Thymus (tissue), 14 donors: ENCODE results near the gene AMBN. TPM values are rescaled to one million over a fixed set of nuclear protein-coding genes. Genes with fewer than 3 reads are reported as not detected.

ENCODE experiments used
- DNase-seq, 9 donors: peaks; one replicate each; pipeline ENCODE4 v3.0.0-alpha.2; 2013; ENCODE audit warnings: low spot score in 9 of 9, low read depth in 6 of 9, missing footprints in 1 of 9
- H3K27ac ChIP-seq, 2 donors: one replicate each; pipeline ENCODE4 v1.5.1; 2013; ENCODE audit warnings: control low read depth in 1 of 2, low read depth in 1 of 2, low read length in 1 of 2, mild to moderate bottlenecking in 1 of 2, moderate library complexity in 1 of 2
- H3K27me3 ChIP-seq, 2 donors: one replicate each; pipeline ENCODE4 v1.5.1; 2013; ENCODE audit warnings: low read length in 1 of 2; ENCODE audit not compliant: control insufficient read depth in 2 of 2, insufficient read depth in 1 of 2
- H3K36me3 ChIP-seq, 2 donors: one replicate each; pipeline ENCODE4 v1.5.1; 2013; ENCODE audit warnings: low read length in 1 of 2, mild to moderate bottlenecking in 1 of 2, moderate library complexity in 1 of 2; ENCODE audit not compliant: control insufficient read depth in 2 of 2, insufficient read depth in 2 of 2
- H3K4me1 ChIP-seq, 2 donors: one replicate each; pipeline ENCODE4 v1.5.1; 2013; ENCODE audit warnings: low read length in 2 of 2; ENCODE audit not compliant: control insufficient read depth in 2 of 2, insufficient read depth in 2 of 2
- H3K4me3 ChIP-seq, 2 donors: one replicate each; pipeline ENCODE4 v1.5.1; 2013; ENCODE audit warnings: low read length in 2 of 2, control low read depth in 1 of 2, mild to moderate bottlenecking in 1 of 2
- H3K9me3 ChIP-seq, 2 donors: one replicate each; pipeline ENCODE4 v1.5.1; 2013; ENCODE audit warnings: low read length in 1 of 2, mild to moderate bottlenecking in 1 of 2; ENCODE audit not compliant: control insufficient read depth in 2 of 2, insufficient read depth in 1 of 2
- WGBS: extraction: QIAGEN DNeasy Blood & Tissue Kit; methylation state at CpG from one replicate; pipeline ENCODE4 v1.1.7; 2013; 5-methylcytosine and 5-hydroxymethylcytosine counted together
- long read RNA-seq, 10 donors: transcript quantifications; one replicate each; lab custom pipeline, GENCODE V29; 2026
- polyA plus RNA-seq: library from polyadenylated mRNA; stranded (reverse); fragments of 200-250 nt; gene quantifications from one replicate; pipeline ENCODE4 v1.2.3, GENCODE V29; 2013
- total RNA-seq: library from RNA; stranded (reverse); fragments of 120-200 nt; gene quantifications from one replicate; pipeline ENCODE4 v1.2.4, GENCODE V29; 2013
- donor health status: healthy.

The AMBN gene
- total RNA-seq (0.19 TPM), polyA plus RNA-seq (0.84 TPM)
- long read RNA-seq, donor 1 = 0 reads
- long read RNA-seq, donor 2 = 0 reads
- long read RNA-seq, donor 3 = 0 reads
- long read RNA-seq, donor 4 = 0 reads
- long read RNA-seq, donor 5 = 0 reads
- long read RNA-seq, donor 6 = 0 reads
- long read RNA-seq, donor 7 = 0 reads
- long read RNA-seq, donor 8 = 0 reads
- long read RNA-seq, donor 9 = 0 reads
- long read RNA-seq, donor 10 = 0 reads

- H3K4me3 ChIP-seq = no peak within 1 kb of the TSS
- WGBS = 98% methylated on average over 5 of the region's 5 CpGs
- no peak within 1 kb of the TSS for H3K27ac ChIP-seq
- H3K36me3 ChIP-seq = no peaks in the 10 kb centered on the region
- no peaks in the 10 kb centered on the region for H3K27me3 ChIP-seq
- no peaks in the 10 kb centered on the region for H3K4me1 ChIP-seq
- no peaks in the 10 kb centered on the region for H3K9me3 ChIP-seq
- DNase-seq = no peak
Measured at GRCh38 chr4:70591955-70592582, at the start of gene AMBN. AMBN (plus strand) TSS chr4:70592256; CDS start chr4:70592359, 103 bp downstream.

DNA sequence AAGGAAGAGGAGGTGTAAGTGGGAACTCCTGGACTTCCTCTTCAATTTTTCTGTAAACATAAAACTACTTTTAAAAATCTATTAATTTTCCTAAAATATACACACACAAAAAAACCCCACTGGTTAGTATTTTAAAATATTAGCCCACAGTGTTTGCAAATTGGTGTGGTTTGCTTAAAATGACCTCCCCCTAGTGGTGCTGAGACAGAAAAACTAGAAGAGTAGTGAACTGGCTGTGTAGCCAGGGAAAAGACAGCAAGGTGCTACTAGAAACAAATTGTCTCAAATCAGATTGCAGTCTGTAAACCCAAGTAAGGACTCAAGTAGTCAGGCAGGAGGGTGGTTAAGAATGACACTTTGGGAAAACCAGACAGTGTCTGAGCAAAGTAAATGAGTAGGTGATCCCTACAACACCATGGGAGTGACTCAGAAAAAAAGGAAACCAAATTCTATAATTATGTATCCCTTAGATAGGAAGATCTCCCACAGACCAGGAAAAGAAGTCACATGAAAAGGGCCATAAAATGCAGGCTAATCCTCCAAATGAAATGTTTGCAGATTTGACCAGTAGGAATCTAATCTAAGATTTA, 47.7 kb upstream of the AMBN start:
- no peak overlapping the region for H3K27ac ChIP-seq
- no peaks in the 10 kb centered on the region for H3K27me3 ChIP-seq
- no peaks in the 10 kb centered on the region for H3K9me3 ChIP-seq
- H3K4me1 ChIP-seq = no peaks in the 10 kb centered on the region
- no peak overlapping the region for H3K4me3 ChIP-seq
- no peaks in the 10 kb centered on the region for H3K36me3 ChIP-seq
- peak in 1 of 9 donors; percentile 3 for DNase-seq

- WGBS = 53% methylated on average over 1 of the region's 1 CpG
- H3K4me1 ChIP-seq = no peaks in the 10 kb centered on the region
- no peak overlapping the region for H3K27ac ChIP-seq
- DNase-seq = no peak
- no peaks in the 10 kb centered on the region for H3K27me3 ChIP-seq
- no peaks in the 10 kb centered on the region for H3K9me3 ChIP-seq
- no peak overlapping the region for H3K4me3 ChIP-seq
- no peaks in the 10 kb centered on the region for H3K36me3 ChIP-seq
Measured at GRCh38 chr4:70556856-70557255, 35.2 kb upstream of the AMBN start.

- H3K36me3 ChIP-seq = no peaks in the 10 kb centered on the region
- H3K9me3 ChIP-seq = no peaks in the 10 kb centered on the region
- H3K4me1 ChIP-seq = no peaks in the 10 kb centered on the region
- no peak overlapping the region for H3K27ac ChIP-seq
- peak in 4 of 9 donors; percentile 2 to 45 (median 11) for DNase-seq
- H3K4me3 ChIP-seq = no peak overlapping the region
- no peaks in the 10 kb centered on the region for H3K27me3 ChIP-seq
- 38% methylated on average over 2 of the region's 2 CpGs for WGBS
Measured at GRCh38 chr4:70559211-70559830, 32.7 kb upstream of the AMBN start.

DNA sequence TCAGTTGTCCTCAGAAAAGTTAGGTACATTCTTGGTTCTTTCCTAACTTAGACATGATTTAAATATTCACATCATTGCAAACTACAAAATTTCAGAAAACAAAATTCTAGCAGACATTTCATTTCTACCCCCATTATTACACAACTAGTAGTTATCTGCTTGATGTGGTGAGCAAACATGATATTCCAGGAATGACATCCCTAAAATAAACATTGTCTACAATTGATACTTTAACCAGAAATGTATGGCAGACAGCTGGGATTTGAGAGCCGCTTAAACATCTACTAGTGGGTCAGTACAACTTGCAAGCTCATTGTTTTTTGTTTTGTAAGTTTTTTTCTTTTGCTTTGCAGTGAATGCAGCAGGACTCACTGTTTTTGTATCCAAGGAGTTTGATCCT, 32.1 kb upstream of the AMBN start:
- 98% methylated on average over 1 of the region's 1 CpG for WGBS
- Histone ChIP-seq H3K9me3 (no peaks in the 10 kb centered on the region), H3K4me1 (no peaks in the 10 kb centered on the region), H3K27ac (no peak overlapping the region), H3K27me3 (no peaks in the 10 kb centered on the region), H3K36me3 (no peaks in the 10 kb centered on the region), H3K4me3 (no peak overlapping the region)
- no peak for DNase-seq

GRCh38 chr4:70564033-70564432, 28.0 kb upstream of the AMBN start:
- no peaks in the 10 kb centered on the region for H3K9me3 ChIP-seq
- H3K36me3 ChIP-seq = no peaks in the 10 kb centered on the region
- 93% methylated on average over 8 of the region's 8 CpGs for WGBS
- H3K27me3 ChIP-seq = no peaks in the 10 kb centered on the region
- H3K4me3 ChIP-seq = no peak overlapping the region
- DNase-seq = no peak
- H3K27ac ChIP-seq = no peak overlapping the region
- H3K4me1 ChIP-seq = no peaks in the 10 kb centered on the region

DNA sequence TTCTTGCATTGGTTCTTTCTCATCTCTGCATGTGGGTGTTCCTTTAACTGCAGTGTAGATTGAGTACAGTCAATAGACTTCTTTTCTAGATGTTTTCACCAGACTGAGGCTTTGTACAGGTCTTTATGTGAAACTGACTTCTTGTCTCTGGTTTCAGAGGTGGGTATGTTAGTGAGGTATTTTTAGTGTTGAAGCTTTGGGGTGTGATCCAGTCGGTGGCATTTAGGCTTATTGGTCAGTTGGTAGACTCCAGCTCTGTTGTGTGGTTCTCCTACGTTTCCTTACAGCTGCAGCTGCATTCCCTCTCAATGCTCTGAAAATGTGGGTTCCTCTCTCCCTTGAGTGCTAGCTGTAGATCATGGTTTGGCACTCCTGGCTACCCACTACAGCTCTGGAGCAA, 21.3 kb upstream of the AMBN start:
- Histone ChIP-seq H3K27me3 (no peaks in the 10 kb centered on the region), H3K27ac (no peak overlapping the region), H3K9me3 (no peaks in the 10 kb centered on the region), H3K4me1 (no peaks in the 10 kb centered on the region), H3K4me3 (no peak overlapping the region), H3K36me3 (no peaks in the 10 kb centered on the region)
- 92% methylated on average over 2 of the region's 2 CpGs for WGBS
- DNase-seq = no peak

- H3K36me3 ChIP-seq = no peaks in the 10 kb centered on the region
- no peaks in the 10 kb centered on the region for H3K27me3 ChIP-seq
- no peak for DNase-seq
- H3K4me1 ChIP-seq = no peaks in the 10 kb centered on the region
- no peak overlapping the region for H3K27ac ChIP-seq
- WGBS = 84% methylated on average over 2 of the region's 2 CpGs
- H3K9me3 ChIP-seq = no peaks in the 10 kb centered on the region
- H3K4me3 ChIP-seq = no peak overlapping the region
Measured at GRCh38 chr4:70571772-70572171, 20.3 kb upstream of the AMBN start.

GRCh38 chr4:70575964-70576363, 16.1 kb upstream of the AMBN start:
- H3K27ac ChIP-seq = no peak overlapping the region
- H3K4me3 ChIP-seq = no peak overlapping the region
- H3K27me3 ChIP-seq = no peaks in the 10 kb centered on the region
- no peaks in the 10 kb centered on the region for H3K36me3 ChIP-seq
- no peak for DNase-seq
- H3K9me3 ChIP-seq = no peaks in the 10 kb centered on the region
- H3K4me1 ChIP-seq = no peaks in the 10 kb centered on the region
